Neural crest cell (in vitro differentiated cells): ENCODE measurements around the gene FGR. TPM values are rescaled to one million over a fixed set of nuclear protein-coding genes. Genes with fewer than 3 reads are reported as not detected.

ENCODE experiments used
- DNase-seq: peaks from one replicate; pipeline ENCODE4 v3.0.0; 2021; ENCODE audit warnings: low read depth, mixed read lengths, low spot score
- H3K27ac Mint-ChIP-seq: one replicate; pipeline ENCODE4 v1.8.0; 2021; ENCODE audit warnings: mild to moderate bottlenecking, mixed read lengths; ENCODE audit not compliant: unreplicated experiment
- H3K27me3 Mint-ChIP-seq: 2 replicates; pipeline ENCODE4 v1.8.0; 2021; ENCODE audit warnings: low read depth, mild to moderate bottlenecking, mixed read lengths
- H3K36me3 Mint-ChIP-seq: 2 replicates; pipeline ENCODE4 v1.8.0; 2021; ENCODE audit warnings: low read depth, mild to moderate bottlenecking, mixed read lengths
- H3K4me1 Mint-ChIP-seq: 2 replicates; pipeline ENCODE4 v1.8.0; 2021; ENCODE audit warnings: mixed read lengths
- H3K4me3 Mint-ChIP-seq: one replicate; pipeline ENCODE4 v1.8.0; 2021; ENCODE audit warnings: mild to moderate bottlenecking, mixed read lengths
- H3K9me3 Mint-ChIP-seq: 2 replicates; pipeline ENCODE4 v1.8.0; 2021; ENCODE audit warnings: mixed read lengths
- total RNA-seq: library from RNA; stranded (reverse); gene quantifications from 2 replicates; pipeline ENCODE4 v1.2.1, GENCODE V29; 2021
- TF ChIP-seq, protein P1 (sequence below): fragments of 200-600 bp; sonication (generic); conservative IDR thresholded peaks from 2 replicates; pipeline ENCODE4 v1.5.0; 2021; ENCODE audit warnings: antibody characterized with exemption, mild to moderate bottlenecking

FGR gene
- total RNA-seq, 1 donor from 2014 or later, result not detected

GRCh38 chr1:27589441-27589840 lies 45.5 kb downstream of the FGR start:
- no peak overlapping the region for H3K27ac Mint-ChIP-seq
- no peaks in the 10 kb centered on the region for H3K9me3 Mint-ChIP-seq
- TF ChIP-seq, protein P1, sequence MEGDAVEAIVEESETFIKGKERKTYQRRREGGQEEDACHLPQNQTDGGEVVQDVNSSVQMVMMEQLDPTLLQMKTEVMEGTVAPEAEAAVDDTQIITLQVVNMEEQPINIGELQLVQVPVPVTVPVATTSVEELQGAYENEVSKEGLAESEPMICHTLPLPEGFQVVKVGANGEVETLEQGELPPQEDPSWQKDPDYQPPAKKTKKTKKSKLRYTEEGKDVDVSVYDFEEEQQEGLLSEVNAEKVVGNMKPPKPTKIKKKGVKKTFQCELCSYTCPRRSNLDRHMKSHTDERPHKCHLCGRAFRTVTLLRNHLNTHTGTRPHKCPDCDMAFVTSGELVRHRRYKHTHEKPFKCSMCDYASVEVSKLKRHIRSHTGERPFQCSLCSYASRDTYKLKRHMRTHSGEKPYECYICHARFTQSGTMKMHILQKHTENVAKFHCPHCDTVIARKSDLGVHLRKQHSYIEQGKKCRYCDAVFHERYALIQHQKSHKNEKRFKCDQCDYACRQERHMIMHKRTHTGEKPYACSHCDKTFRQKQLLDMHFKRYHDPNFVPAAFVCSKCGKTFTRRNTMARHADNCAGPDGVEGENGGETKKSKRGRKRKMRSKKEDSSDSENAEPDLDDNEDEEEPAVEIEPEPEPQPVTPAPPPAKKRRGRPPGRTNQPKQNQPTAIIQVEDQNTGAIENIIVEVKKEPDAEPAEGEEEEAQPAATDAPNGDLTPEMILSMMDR, result no peak
- H3K36me3 Mint-ChIP-seq, result no peaks in the 10 kb centered on the region
- no peak for DNase-seq
- H3K27me3 Mint-ChIP-seq, result no peaks in the 10 kb centered on the region
- H3K4me3 Mint-ChIP-seq, result no peak overlapping the region
- peaks cover 8% of the 10 kb centered on the region for H3K4me1 Mint-ChIP-seq

GRCh38 chr1:27588256-27589232 lies 46.4 kb downstream of the FGR start:
- no peak overlapping the region for H3K27ac Mint-ChIP-seq
- H3K4me3 Mint-ChIP-seq, result no peak overlapping the region
- H3K9me3 Mint-ChIP-seq, result no peaks in the 10 kb centered on the region
- DNase-seq, result no peak
- H3K4me1 Mint-ChIP-seq, result peaks cover 8% of the 10 kb centered on the region
- no peaks in the 10 kb centered on the region for H3K27me3 Mint-ChIP-seq
- H3K36me3 Mint-ChIP-seq, result no peaks in the 10 kb centered on the region
- TF ChIP-seq, protein P1, result no peak

GRCh38 chr1:27585684-27586083 lies 49.3 kb downstream of the FGR start:
- TF ChIP-seq, protein P1, result no peak
- H3K4me3 Mint-ChIP-seq, result no peak overlapping the region

GRCh38 chr1:27584453-27584852 lies 50.5 kb downstream of the FGR start:
- no peaks in the 10 kb centered on the region for H3K27me3 Mint-ChIP-seq

More at GRCh38 chr1:27585684-27586083, 49.3 kb downstream of the FGR start:
- Mint-ChIP-seq H3K27ac (no peak overlapping the region), H3K36me3 (peaks cover 3% of the 10 kb centered on the region), H3K27me3 (no peaks in the 10 kb centered on the region), H3K4me1 (peaks cover 17% of the 10 kb centered on the region), H3K9me3 (no peaks in the 10 kb centered on the region)
- DNase-seq, result no peak

DNA sequence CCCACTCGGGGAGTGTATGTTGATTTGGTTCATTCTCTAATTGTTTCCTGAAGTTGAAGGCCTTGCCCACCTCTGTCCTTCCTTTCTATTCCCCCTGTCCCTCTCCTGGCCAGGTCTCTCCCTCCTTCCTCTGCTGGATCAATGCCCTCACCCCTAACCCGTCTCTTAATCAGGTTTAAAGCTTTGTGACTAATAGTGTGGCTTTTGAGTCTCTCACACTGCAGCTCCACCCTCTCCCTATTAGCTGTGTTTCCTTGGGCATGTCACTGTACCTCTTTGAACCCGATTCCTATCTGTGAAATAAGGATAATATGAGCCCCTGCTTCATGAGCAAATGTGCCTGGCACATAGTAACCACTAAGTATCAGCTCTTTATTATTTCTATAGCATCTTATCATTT lies 51.5 kb downstream of the FGR start:
- Mint-ChIP-seq H3K4me1 (peaks cover 25% of the 10 kb centered on the region), H3K36me3 (peaks cover 3% of the 10 kb centered on the region), H3K4me3 (no peak overlapping the region), H3K9me3 (no peaks in the 10 kb centered on the region), H3K27me3 (no peaks in the 10 kb centered on the region), H3K27ac (peak overlapping the region; percentile 7)
- DNase-seq, result no peak
- TF ChIP-seq, protein P1, result no peak

More at GRCh38 chr1:27584453-27584852, 50.5 kb downstream of the FGR start:
- no peak overlapping the region for H3K4me3 Mint-ChIP-seq
- no peak for DNase-seq
- peaks cover 3% of the 10 kb centered on the region for H3K36me3 Mint-ChIP-seq
- H3K9me3 Mint-ChIP-seq, result no peaks in the 10 kb centered on the region
- TF ChIP-seq, protein P1, result no peak
- H3K4me1 Mint-ChIP-seq, result peaks cover 20% of the 10 kb centered on the region
- no peak overlapping the region for H3K27ac Mint-ChIP-seq
